Fibroblast of lung (primary cell): ENCODE results near the gene ATP2A1.

Experiments
- EZH2 ChIP-seq: IDR thresholded peaks from 2 replicates; pipeline ENCODE4 v1.5.1; 2012; ENCODE audit warnings: low read length, control low read depth, mild to moderate bottlenecking; ENCODE audit errors: missing control alignments
- TF ChIP-seq, protein P1 (sequence below), 2 donors: IDR thresholded peaks in 1 of 2; conservative IDR thresholded peaks in 1 of 2; 1 replicate in 1 of 2; 2 replicates in 1 of 2; pipeline ENCODE4 v1.5.1; 2011 to 2012; ENCODE audit warnings: low read length in 2 of 2, control low read depth in 1 of 2, inconsistent platforms in 1 of 2, low read depth in 1 of 2, mild to moderate bottlenecking in 1 of 2

GRCh38 chr16:28915181-28915580, 36.9 kb downstream of the ATP2A1 start:
- TF ChIP-seq, protein P1, sequence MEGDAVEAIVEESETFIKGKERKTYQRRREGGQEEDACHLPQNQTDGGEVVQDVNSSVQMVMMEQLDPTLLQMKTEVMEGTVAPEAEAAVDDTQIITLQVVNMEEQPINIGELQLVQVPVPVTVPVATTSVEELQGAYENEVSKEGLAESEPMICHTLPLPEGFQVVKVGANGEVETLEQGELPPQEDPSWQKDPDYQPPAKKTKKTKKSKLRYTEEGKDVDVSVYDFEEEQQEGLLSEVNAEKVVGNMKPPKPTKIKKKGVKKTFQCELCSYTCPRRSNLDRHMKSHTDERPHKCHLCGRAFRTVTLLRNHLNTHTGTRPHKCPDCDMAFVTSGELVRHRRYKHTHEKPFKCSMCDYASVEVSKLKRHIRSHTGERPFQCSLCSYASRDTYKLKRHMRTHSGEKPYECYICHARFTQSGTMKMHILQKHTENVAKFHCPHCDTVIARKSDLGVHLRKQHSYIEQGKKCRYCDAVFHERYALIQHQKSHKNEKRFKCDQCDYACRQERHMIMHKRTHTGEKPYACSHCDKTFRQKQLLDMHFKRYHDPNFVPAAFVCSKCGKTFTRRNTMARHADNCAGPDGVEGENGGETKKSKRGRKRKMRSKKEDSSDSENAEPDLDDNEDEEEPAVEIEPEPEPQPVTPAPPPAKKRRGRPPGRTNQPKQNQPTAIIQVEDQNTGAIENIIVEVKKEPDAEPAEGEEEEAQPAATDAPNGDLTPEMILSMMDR (conservative IDR thresholded peaks at IDR 0.05 in 1 of 2, IDR thresholded peaks at IDR 0.05 in 1 of 2; ENCODE audit: low read depth in 1 of 2, low read length in 2 of 2) = no peak
- TF ChIP-seq EZH2 = no peak
